ENCODE results near the gene SDK1.
"Not testable (repeated sequence)": the region's sequence is repeated elsewhere in the genome, so short reads cannot be mapped to it uniquely, and the experiment has no call there.

SDK1 gene

DNA sequence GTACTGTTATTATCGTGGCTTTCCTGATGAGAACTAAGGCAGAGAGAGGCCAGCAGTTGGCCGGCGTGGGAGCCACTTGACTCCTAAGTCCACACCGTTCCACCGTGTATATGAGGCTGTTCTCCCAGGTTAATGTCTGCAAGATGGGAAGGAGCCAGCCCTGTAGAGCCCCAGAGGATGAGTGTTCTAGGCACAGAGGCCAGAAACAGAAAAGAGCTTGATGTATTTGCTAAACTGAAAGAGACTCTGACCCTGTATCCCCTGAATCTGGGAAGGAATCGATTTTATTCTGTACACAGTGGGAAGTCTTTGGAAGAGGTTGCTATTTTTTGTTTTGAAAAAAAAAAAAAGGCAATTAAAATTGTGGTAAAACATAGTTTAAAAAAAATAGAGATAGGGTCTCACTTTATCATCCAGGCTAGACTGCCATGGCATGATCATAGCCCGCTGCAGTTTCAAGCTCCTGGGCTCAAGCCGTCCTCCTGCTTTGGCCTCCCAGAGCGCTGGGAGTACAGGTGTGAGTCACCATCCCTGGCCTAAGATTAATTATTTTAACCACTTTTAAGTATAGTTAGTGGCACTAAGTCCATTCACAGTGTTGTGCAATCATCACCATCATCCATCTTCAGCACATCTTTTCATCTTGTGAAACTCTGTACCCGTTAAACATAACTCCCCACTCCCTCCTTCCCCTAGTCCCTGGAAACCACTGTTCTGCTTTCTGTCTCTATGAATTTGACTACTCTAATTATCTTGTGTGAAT is 348.8 kb downstream of the SDK1 start:
- DNase-seq, result no peak

DNA sequence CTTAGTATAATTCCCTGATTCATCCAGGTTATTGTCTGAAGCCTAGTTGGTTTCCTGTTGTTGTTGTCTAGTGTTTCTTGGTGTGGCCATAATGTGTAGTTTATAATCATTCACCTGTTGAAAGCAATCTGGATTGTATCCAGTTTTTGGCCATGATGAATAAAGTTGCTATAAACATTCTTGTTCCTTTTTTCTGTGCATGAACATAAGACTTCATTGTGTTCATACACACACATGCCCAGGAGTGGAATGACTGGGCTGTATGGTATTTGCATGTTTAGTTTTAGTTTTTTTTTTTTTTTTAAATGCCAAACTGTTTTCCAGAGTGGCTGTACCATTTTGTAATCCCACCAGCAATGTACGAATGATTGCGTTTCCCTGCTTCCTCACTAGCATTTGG is 349.8 kb downstream of the SDK1 start:
- DNase-seq, result no peak

DNA sequence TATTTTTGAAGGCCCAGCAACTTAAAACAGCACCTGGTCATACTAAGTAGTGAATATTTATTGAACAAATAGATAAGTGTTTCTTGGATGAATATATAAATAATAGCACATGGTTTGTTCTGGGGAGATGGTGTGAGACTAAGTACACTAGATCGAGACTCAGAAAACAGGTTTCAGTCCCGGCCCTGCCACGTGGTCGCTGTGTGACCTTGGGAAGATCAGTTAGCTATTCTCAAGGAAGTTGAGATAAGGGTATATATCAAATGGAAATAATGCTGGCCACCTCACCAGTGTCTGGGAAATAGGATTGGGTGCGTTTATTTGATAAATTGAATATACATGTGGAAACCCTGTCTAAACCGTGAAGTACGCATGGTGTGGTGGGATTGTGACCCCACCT is 354.6 kb downstream of the SDK1 start:
- DNase-seq, result no peak

- DNase-seq, result no peak
Observed at GRCh38 chr7:3657206-3657605, 356.2 kb downstream of the SDK1 start.

- DNase-seq, result no peak
Observed at GRCh38 chr7:3668743-3669142, 367.7 kb downstream of the SDK1 start.

GRCh38 chr7:3670898-3671297 is 369.8 kb downstream of the SDK1 start:
- no peak for DNase-seq

- DNase-seq, result peak in 9 of 56 donors; percentile 2 to 46 (median 3)
Observed at GRCh38 chr7:3673524-3673923, 372.5 kb downstream of the SDK1 start.

- DNase-seq, result no peak
Observed at GRCh38 chr7:3678314-3678810, 377.3 kb downstream of the SDK1 start.

- DNase-seq, result peak in 8 of 56 donors; percentile 1 to 23 (median 10)
Observed at GRCh38 chr7:3682028-3682710, 381.1 kb downstream of the SDK1 start.

DNA sequence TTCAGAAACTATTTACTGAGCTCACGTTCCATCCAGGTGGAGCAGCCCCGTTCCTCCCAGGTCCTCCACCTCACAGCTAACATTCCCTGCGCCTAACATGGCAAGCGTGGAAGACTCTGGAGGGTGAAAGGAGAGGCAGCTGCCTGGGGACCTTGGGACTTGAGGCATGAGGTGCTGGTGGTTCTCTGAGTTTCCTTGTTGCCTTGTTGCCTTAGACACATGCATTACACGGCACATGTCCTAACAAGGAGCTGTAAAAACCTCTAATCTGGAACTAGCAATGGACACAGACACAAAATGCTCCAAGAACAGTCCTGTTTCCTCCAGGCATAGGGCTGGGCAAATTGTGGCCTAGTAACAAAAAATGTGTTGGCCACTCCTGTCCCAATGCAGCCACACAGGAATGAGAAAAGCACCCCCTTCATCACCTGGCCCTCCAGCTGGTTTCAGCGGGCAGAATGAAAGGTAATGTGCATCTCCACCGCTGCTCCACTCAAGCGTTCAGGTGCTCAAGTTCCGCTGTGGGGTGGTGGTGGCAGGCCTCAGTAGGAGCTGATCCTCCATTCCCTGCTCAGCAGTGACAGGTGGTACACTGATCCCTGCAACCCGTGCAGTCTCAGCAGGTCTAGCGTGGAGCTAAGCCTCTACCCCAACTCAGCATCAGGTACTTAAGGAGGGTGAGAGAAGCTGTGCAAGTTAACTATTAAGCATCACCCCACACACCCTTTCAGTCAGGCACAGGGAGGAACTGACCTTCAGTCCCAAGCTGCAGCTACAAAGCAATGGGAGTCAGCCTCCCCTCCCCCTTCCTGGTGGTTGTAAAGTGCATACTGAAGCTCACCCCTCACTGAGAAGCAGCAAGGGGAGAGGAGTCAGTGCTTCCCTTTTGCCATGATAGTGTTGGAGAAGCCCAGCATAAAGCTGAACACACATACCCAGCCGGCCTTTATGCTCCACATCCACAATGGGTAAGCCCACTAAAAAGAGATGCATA is 382.8 kb downstream of the SDK1 start:
- DNase-seq, result no peak

GRCh38 chr7:3688071-3688470 is 387.0 kb downstream of the SDK1 start:
- no peak for DNase-seq

DNA sequence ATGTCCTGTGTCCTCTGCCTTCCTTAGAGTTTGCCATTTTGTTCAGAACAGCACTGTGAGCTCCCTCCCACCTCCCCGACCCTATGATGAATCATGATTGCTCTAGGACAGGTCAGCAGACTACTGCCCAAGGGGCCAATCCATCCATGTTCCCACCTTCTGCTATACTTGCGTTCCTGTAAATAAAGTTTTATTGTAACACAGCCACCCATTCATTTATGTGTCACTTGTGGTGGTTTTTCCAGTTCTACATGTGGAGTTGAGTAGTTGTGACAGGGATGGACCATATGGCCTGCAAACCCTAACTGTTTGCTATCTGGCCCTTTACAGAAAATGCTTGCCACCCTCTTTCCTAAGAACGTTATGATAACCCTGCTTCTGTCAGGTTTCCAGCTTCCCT is 387.8 kb downstream of the SDK1 start:
- DNase-seq, result no peak

DNA sequence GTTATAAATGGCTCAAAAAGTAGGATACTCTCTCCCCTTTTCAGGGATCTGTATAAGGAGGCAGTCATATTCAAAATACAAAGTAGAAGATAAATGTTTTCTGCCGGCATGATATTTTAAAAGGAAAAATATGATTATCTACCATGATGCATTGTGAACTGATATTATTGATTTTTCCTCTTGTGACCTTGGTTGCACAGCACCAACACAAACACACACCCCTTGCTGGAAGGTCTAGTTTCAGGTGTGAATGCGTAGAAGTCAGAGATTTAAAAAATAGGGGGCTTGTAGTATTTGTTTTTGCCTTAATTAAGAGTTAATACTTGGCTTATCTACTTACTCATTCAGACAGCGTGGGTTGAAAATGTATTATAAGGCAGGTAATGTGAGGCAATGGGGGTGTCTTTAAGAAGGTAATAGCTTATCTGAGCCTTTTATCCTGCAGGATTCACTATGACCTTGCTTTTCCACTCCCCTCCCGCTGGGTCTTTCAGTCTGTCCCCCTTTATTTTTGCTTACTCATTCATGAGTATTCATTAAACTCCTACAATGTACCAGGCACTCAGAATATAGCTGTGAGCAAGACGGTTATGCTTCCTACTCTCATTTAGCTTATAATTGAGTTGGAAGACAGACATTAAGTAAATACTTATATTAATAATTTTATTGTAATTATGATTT is 390.6 kb downstream of the SDK1 start:
- DNase-seq, result no peak

- peak in 2 of 56 donors; percentile 3 to 34 for DNase-seq
Observed at GRCh38 chr7:3695602-3696001, 394.6 kb downstream of the SDK1 start.

DNA sequence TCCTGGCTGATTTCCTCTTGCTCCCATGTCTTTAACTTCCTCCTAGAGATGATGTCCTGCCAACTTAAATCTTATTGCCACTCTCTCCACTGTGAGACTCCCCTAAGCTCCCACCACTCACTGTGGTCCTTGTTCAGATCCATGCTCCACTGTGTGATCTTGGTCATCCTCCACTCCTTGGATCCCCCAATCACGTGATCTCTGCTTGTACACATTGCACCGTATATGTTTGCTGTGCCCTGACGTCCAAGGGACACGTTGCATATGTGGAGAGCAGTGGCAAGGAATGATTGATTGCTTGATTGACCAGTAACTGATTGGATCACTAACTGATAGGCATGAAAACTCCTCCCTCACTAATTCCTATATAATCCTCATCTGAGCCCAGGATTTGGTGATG is 395.1 kb downstream of the SDK1 start:
- no peak for DNase-seq

GRCh38 chr7:3697472-3697871 is 396.4 kb downstream of the SDK1 start:
- no peak for DNase-seq

GRCh38 chr7:3705258-3705657 is 404.2 kb downstream of the SDK1 start:
- no peak for DNase-seq

- not testable (repeated sequence) for DNase-seq
Observed at GRCh38 chr7:3706091-3706490, 405.0 kb downstream of the SDK1 start.

DNA sequence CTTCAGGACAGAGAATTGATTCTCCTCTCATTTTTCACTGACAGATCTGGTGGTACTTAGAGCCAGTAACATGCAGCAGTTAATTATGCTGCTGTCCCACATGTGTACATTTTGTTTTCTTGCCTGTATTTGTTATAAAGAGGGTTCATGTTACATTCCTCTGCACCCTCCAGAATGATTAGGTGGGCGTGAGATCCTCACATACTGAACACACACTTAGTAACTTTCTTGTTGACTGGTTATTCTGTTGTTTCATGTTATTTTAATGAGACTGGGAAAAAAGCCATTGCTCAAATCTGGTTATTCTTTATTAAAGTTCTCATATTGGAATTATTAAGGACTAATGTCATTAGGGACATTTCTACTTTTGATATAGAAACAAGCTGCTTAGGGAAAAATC is 409.1 kb downstream of the SDK1 start:
- DNase-seq, result no peak

DNA sequence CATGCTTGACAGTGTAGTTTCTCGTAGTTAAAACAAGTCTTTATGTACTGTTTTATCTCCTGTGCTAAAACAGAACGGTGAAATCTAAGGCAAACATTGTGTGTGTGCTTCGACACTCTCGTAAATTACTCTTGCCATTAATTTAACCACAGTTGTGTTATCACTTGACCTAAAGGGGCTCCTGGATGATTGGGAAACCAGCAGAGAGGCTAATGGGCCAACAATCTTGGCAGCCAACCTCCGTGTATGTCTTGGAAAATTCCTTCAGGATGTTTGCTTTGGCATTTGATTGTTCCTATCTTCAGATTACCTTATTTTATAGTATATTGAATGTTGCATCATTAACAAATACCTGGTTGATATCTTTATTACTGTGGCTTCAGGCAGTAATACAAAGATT is 409.5 kb downstream of the SDK1 start:
- no peak for DNase-seq

DNA sequence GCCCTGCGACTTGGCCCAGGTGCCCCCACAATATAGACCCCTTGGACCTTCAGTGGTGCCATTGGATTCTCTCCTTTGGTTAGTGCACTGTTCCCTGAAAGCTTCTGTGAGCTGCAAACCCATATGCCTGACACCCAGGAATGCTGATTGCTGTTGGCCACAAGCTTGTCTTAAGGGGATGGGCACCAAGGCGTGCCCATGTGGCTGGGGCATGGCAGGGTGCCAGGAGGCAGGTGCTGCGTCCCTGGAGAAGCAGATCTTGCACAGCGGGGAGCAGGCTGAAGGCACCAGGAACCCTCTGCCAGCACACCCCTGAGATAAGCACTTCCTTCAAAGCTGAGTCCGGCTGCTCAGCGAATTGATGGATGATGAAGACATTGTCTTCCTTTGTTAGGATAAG is 411.8 kb downstream of the SDK1 start:
- no peak for DNase-seq
